A549 (cell line): Measurements from ENCODE around the gene ABHD6.
"Not testable (repeated sequence)": the region's sequence is repeated elsewhere in the genome, so short reads cannot be mapped to it uniquely, and the experiment has no call there.

Experiments used
- CTCF ChIP-seq: fragments of >200 bp; sonication (Bioruptor Twin); formaldehyde crosslinking; IDR thresholded peaks from 3 replicates; pipeline ENCODE4 v1.5.1; 2016
- EP300 ChIP-seq, 2 experiments: fragments of >200 bp; sonication (Bioruptor Twin); formaldehyde crosslinking; IDR thresholded peaks; 2 replicates in 1 of 2; 3 replicates in 1 of 2; pipeline ENCODE4 v1.6.1; 2016 to 2017
- ESRRA ChIP-seq: fragments of 150-350 bp; IDR thresholded peaks from 2 replicates; pipeline ENCODE4 v1.6.1; 2014; ENCODE audit warnings: mild to moderate bottlenecking, low read length, borderline replicate concordance
- POLR2A ChIP-seq: IDR thresholded peaks from 2 replicates; pipeline ENCODE4 v1.6.1; 2012; ENCODE audit warnings: mild to moderate bottlenecking, low read length
- TF ChIP-seq, protein P1 (sequence below): fragments of 450-650 bp; IDR thresholded peaks from 2 replicates; pipeline ENCODE4 v1.6.1; 2014; ENCODE audit warnings: antibody characterized with exemption

DNA sequence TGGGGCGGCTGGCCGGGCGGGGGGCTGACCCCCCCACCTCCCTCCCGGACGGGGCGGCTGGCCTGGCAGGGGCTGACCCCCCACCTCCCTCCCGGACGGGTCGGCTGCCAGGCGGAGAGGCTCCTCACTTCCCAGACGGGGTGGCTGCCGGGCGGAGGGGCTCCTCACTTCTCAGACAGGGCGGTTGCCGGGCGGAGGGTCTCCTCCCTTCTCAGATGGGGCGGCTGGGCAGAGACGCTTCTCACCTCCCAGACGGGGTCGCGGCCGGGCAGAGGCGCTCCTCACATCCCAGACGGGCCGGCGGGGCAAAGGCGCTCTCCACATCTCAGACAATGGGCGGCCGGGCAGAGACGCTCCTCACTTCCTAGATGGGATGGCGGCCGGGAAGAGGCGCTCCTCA, 52.9 kb downstream of the ABHD6 start:
- not testable (repeated sequence) for TF ChIP-seq CTCF; POLR2A; ESRRA; EP300 (IDR thresholded peaks at IDR 0.05)
- TF ChIP-seq, protein P1, sequence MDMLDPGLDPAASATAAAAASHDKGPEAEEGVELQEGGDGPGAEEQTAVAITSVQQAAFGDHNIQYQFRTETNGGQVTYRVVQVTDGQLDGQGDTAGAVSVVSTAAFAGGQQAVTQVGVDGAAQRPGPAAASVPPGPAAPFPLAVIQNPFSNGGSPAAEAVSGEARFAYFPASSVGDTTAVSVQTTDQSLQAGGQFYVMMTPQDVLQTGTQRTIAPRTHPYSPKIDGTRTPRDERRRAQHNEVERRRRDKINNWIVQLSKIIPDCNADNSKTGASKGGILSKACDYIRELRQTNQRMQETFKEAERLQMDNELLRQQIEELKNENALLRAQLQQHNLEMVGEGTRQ, result not testable (repeated sequence)
